Measurements from ENCODE around the gene TMEM245. TPM values are rescaled to one million over a fixed set of nuclear protein-coding genes. Genes with fewer than 3 reads are reported as not detected.

The TMEM245 gene
- total RNA-seq, 4 donors from 2014 or later, result 222 to 549 (median 318) TPM

DNA sequence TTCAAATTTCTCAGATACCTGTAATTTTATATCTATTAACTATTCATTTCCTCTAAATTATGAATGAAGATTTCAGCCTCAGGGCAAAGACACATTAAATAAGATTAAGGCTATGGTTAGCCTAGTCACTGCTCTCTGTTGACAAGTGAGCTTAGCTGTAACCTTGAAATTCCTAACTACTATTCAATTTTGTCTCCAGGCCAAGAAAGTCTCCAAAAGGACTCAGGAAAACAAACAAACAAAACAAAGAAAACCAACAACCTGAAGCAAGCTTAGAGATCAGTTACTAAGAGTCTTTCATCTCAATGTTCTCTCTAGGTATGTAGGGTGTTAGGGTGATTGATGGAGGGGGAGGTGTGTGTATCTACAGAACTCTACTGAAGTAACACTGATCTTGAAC, 96.9 kb downstream of the TMEM245 start:
- no peak for TF ChIP-seq POLR2A (IDR thresholded peaks at IDR 0.05)
- TF ChIP-seq, protein P1, sequence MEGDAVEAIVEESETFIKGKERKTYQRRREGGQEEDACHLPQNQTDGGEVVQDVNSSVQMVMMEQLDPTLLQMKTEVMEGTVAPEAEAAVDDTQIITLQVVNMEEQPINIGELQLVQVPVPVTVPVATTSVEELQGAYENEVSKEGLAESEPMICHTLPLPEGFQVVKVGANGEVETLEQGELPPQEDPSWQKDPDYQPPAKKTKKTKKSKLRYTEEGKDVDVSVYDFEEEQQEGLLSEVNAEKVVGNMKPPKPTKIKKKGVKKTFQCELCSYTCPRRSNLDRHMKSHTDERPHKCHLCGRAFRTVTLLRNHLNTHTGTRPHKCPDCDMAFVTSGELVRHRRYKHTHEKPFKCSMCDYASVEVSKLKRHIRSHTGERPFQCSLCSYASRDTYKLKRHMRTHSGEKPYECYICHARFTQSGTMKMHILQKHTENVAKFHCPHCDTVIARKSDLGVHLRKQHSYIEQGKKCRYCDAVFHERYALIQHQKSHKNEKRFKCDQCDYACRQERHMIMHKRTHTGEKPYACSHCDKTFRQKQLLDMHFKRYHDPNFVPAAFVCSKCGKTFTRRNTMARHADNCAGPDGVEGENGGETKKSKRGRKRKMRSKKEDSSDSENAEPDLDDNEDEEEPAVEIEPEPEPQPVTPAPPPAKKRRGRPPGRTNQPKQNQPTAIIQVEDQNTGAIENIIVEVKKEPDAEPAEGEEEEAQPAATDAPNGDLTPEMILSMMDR (IDR thresholded peaks at IDR 0.05), result no peak
- Histone ChIP-seq H3K27ac (peak overlapping the region in 2 of 3 donors; percentile 51 to 57), H3K9me3 (no peaks in the 10 kb centered on the region), H3K4me3 (replicated peaks in 1 of 3) (no peak overlapping the region), H3K27me3 (no peaks in the 10 kb centered on the region), H3K36me3 (peaks cover 0 to 7% of the 10 kb centered on the region in 2 donors), H3K4me1 (peaks cover 33 to 41% of the 10 kb centered on the region in 2 donors)
- intact Hi-C loops (cut with DNase I), result no loop called here
- no peak for DNase-seq

DNA sequence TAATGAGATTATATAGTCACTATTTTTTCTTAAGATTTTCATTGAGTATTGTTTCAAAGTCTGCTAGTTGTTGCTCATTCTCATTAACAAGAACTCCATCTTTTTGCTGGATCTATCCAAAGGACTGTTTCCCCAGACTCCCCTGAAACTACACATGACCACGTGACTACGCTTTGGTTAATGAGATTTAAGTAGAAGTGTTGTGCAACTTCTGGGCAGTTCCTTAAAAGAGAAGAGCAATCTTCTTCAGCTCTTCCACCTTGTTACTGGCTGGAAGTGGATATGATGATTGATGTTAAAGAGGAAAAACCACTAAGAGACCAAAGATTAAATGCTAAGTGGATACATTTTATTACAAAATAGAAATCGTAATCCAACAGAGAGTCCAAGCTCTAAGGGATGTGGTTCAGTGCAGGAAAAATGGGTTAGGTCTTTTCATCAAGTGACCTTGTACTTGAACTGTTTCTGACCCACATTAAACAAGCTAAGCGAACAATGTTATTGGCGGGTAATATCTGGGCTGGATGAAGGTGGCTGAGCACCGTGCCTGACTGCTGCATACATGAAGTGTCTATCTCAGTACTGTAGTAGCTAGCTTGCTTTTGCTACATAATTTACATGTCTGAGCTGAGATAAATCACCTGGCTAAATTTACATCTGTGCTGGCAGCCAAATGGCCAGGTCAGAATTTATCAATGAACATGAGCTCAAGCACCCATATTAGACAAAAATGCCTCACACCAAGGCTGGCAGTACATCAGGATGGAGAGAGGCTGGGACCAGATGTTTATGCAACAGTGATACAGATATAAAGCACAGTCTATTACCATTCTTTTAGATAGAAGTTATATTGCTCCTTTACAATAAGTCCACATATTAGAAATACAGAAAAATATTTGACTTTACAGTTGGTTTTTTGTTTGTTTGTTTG, 98.9 kb downstream of the TMEM245 start:
- H3K4me1 ChIP-seq, result peaks cover 35 to 40% of the 10 kb centered on the region in 2 donors
- TF ChIP-seq, protein P1 (IDR thresholded peaks at IDR 0.05), result no peak
- TF ChIP-seq POLR2A (IDR thresholded peaks at IDR 0.05), result no peak
- 80 to 85% methylated on average over 6 of the region's 6 CpGs for WGBS, 2 donors

DNA sequence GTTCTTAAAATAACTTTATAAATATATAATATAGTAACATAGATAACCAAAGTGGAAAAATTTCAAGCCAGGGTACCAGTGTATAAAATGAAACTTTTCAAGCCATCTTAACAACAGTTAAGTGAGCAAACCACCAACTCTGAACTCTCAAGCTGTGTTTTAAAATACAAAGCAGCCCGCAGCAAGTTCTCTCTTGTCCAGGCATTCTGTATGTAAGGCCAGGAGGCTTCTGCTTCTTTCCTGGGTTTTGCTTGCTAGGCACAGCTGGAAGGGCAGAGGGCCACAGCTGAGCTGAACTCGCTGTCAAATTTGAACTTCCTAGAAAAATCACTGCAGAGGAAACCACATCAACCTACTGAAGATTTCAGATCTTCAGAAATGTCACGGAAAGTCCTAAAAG, 99.6 kb downstream of the TMEM245 start:
- no peak overlapping the region for H3K27ac ChIP-seq
- DNase-seq, result no peak
- intact Hi-C loops (cut with DNase I), result no loop called here
- no peaks in the 10 kb centered on the region for H3K9me3 ChIP-seq
- peaks cover 0 to 7% of the 10 kb centered on the region in 2 donors for H3K36me3 ChIP-seq
- no peaks in the 10 kb centered on the region for H3K27me3 ChIP-seq
- no peak for TF ChIP-seq POLR2A (IDR thresholded peaks at IDR 0.05)
- TF ChIP-seq, protein P1 (IDR thresholded peaks at IDR 0.05), result no peak
- H3K4me1 ChIP-seq, result peaks cover 40 to 43% of the 10 kb centered on the region in 2 donors
- WGBS, 2 donors, result 92 to 95% methylated on average over 3 of the region's 3 CpGs
- H3K4me3 ChIP-seq (replicated peaks in 1 of 3), result no peak overlapping the region

More for the DNA sequence above, 98.9 kb downstream of the TMEM245 start:
- H3K27ac ChIP-seq, result no peak overlapping the region
- H3K4me3 ChIP-seq (replicated peaks in 1 of 3), result no peak overlapping the region
- no peaks in the 10 kb centered on the region for H3K9me3 ChIP-seq
- no peaks in the 10 kb centered on the region for H3K27me3 ChIP-seq
- intact Hi-C loops (cut with DNase I), result no loop called here
- no peak for DNase-seq
- peaks cover 0 to 7% of the 10 kb centered on the region in 2 donors for H3K36me3 ChIP-seq

DNA sequence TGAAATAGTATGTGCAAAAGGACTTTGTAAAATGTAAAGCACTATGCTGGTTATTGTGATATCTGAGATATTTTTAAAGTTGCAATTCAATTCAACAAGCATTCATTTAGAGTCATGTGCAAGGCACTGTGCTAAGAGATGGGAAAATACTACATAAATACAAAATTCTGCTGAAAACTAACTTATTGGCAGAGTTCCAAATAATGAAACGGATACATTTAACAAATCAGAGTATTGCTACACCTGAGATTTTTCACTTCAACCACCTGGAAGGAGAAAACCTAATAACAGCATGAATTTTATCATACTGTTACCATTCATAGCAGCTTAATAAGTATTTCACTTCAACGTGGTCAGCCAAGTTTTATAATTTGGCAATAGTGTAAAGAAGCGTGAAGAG, 100.3 kb downstream of the TMEM245 start:
- TF ChIP-seq, protein P1 (IDR thresholded peaks at IDR 0.05), result no peak
- TF ChIP-seq POLR2A (IDR thresholded peaks at IDR 0.05), result no peak
- 86 to 89% methylated on average over 3 of the region's 3 CpGs for whole genome bisulfite sequencing, 2 donors
- no peak overlapping the region for H3K4me3 ChIP-seq (replicated peaks in 1 of 3)
- intact Hi-C loops (cut with DNase I), result no loop called here
- H3K27me3 ChIP-seq, result no peaks in the 10 kb centered on the region
- H3K36me3 ChIP-seq, result peaks cover 0 to 7% of the 10 kb centered on the region in 2 donors
- peaks cover 47 to 50% of the 10 kb centered on the region in 2 donors for H3K4me1 ChIP-seq
- H3K27ac ChIP-seq, result no peak overlapping the region
- DNase-seq, result no peak
- no peaks in the 10 kb centered on the region for H3K9me3 ChIP-seq

DNA sequence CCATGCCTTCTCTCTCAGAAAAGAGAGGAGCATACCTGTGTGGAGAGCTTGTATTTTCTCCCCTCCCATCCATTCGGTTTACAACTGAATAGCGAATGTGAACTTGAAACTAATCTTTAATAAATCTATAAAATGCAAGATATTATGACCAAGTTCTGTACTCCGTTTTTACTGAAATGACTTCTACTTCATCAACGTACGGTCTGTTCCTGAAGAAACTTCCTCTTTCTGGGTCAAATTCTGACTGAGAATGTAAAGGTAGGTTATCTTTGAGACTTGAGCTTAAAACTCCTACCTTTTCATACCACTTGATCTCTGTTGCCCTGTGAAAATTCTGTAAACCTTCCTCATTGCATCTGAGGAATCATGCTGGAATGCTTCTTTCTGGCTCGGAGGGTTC, 102.3 kb downstream of the TMEM245 start:
- intact Hi-C loops (cut with DNase I), result no loop called here
- no peak for DNase-seq
- peak overlapping the region; percentile 56 to 99 (median 72) for H3K27ac ChIP-seq
- H3K9me3 ChIP-seq, result no peaks in the 10 kb centered on the region
- TF ChIP-seq POLR2A (IDR thresholded peaks at IDR 0.05), result no peak
- TF ChIP-seq, protein P1 (IDR thresholded peaks at IDR 0.05), result no peak
- H3K4me1 ChIP-seq, result peaks cover 43 to 51% of the 10 kb centered on the region in 2 donors
- WGBS, 2 donors, result 80 to 81% methylated on average over 6 of the region's 6 CpGs
- H3K4me3 ChIP-seq (replicated peaks in 1 of 3), result no peak overlapping the region
- H3K36me3 ChIP-seq, result peaks cover 0 to 7% of the 10 kb centered on the region in 2 donors
- H3K27me3 ChIP-seq, result no peaks in the 10 kb centered on the region
